ENCODE data around the gene CACNB2.

DNA sequence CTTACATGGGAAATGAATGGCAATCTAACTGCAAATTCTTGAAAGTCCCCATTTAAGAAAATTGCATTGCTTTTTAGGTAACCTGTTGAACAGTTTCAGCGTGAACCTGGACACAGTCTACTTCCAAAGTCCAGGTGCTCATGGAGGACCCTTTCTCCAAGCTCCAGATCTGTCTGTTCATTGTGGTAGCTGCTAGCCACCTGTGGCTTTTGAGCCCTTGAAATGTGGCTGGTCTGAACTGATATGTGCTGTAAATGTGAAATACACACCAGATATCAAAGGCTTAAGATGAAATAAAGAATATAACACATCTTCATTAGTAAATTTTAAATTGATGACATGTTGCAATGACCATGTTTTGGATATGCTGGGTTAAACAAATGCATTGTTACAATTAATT, 4.2 kb downstream of the CACNB2 start:
- TF ChIP-seq, protein P1, sequence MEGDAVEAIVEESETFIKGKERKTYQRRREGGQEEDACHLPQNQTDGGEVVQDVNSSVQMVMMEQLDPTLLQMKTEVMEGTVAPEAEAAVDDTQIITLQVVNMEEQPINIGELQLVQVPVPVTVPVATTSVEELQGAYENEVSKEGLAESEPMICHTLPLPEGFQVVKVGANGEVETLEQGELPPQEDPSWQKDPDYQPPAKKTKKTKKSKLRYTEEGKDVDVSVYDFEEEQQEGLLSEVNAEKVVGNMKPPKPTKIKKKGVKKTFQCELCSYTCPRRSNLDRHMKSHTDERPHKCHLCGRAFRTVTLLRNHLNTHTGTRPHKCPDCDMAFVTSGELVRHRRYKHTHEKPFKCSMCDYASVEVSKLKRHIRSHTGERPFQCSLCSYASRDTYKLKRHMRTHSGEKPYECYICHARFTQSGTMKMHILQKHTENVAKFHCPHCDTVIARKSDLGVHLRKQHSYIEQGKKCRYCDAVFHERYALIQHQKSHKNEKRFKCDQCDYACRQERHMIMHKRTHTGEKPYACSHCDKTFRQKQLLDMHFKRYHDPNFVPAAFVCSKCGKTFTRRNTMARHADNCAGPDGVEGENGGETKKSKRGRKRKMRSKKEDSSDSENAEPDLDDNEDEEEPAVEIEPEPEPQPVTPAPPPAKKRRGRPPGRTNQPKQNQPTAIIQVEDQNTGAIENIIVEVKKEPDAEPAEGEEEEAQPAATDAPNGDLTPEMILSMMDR (IDR thresholded peaks at IDR 0.05): no peak
- TF ChIP-seq POLR2A (IDR thresholded peaks at IDR 0.05): no peak
